Kidney (tissue), 14 donors: ENCODE measurements around the gene RPL28. TPM values are rescaled to one million over a fixed set of nuclear protein-coding genes. Genes with fewer than 3 reads are reported as not detected.
"Not testable (repeated sequence)": the region's sequence is repeated elsewhere in the genome, so short reads cannot be mapped to it uniquely, and the experiment has no call there.

Experiments
- DNase-seq, 5 donors: peaks; one replicate each; pipeline ENCODE4 v3.0.0-alpha.2; 2013 to 2020
- FAIRE-seq: peaks from 2 replicates; lab custom pipeline; 2012; peaks lifted over from hg19 to GRCh38; lab: Jason Lieb, UNC
- H3K27ac ChIP-seq, 2 donors: one replicate each; pipeline ENCODE4 v1.7.0; 2013; ENCODE audit warnings: low read depth in 2 of 2, low read length in 2 of 2, inconsistent platforms in 1 of 2
- H3K27me3 ChIP-seq: one replicate; pipeline ENCODE4 v1.7.1; 2013; ENCODE audit warnings: low read length, inconsistent platforms; ENCODE audit not compliant: control insufficient read depth, insufficient read depth
- H3K36me3 ChIP-seq, 3 donors: one replicate each; pipeline versions ENCODE4 v1.7.0 to v1.7.1; 2013; ENCODE audit warnings: low read length in 3 of 3, control low read depth in 1 of 3, inconsistent platforms in 1 of 3; ENCODE audit not compliant: insufficient read depth in 3 of 3, control insufficient read depth in 2 of 3
- H3K4me1 ChIP-seq, 3 donors: one replicate each; pipeline versions ENCODE4 v1.7.0 to v1.7.1; 2013; ENCODE audit warnings: low read length in 3 of 3, inconsistent platforms in 1 of 3, low read depth in 1 of 3; ENCODE audit not compliant: control insufficient read depth in 2 of 3, insufficient read depth in 2 of 3
- H3K4me3 ChIP-seq, 3 donors: one replicate each; pipeline versions ENCODE4 v1.7.0 to v1.8.1; 2013; ENCODE audit warnings: low read length in 3 of 3, control low read depth in 1 of 3, inconsistent platforms in 1 of 3
- H3K9ac ChIP-seq, 3 donors: one replicate each; pipeline versions ENCODE4 v1.7.0 to v1.7.1; 2013; ENCODE audit warnings: low read length in 3 of 3, control low read depth in 1 of 3, inconsistent platforms in 1 of 3
- H3K9me3 ChIP-seq, 3 donors: one replicate each; pipeline versions ENCODE4 v1.7.0 to v1.7.1; 2013; ENCODE audit warnings: low read length in 3 of 3, control low read depth in 1 of 3, inconsistent platforms in 1 of 3; ENCODE audit not compliant: control insufficient read depth in 2 of 3, insufficient read depth in 1 of 3
- intact Hi-C: fragments of 100-400 bp; cut with DNase I; formaldehyde crosslinking; loops from one replicate; pipeline ENCODE4 v1.11.1; 2022
- polyA plus RNA-seq: library from polyadenylated mRNA; stranded (reverse); fragments of 350-450 nt; fragmentation: Illumina TruSeq; extraction: RNeasy Lipid Tissue Mini Kit (QIAGEN cat#74804); gene quantifications from one replicate; pipeline ENCODE4 v1.2.3, GENCODE V29; 2014; ENCODE audit warnings: low read depth, low replicate concordance; ENCODE audit not compliant: insufficient read depth
- total RNA-seq: library from RNA; stranded (reverse); fragmentation: NEBNext Ultra II Directional; extraction: Animal tissue kit (Norgen Biotek cat#: 25700); gene quantifications from one replicate; pipeline ENCODE4 v1.2.1, GENCODE V29; 2021
- TF ChIP-seq, protein P1 (sequence below): IDR thresholded peaks from 3 replicates; pipeline ENCODE4 v1.5.1; 2012; ENCODE audit warnings: mild to moderate bottlenecking, moderate library complexity, borderline replicate concordance; ENCODE audit not compliant: insufficient read depth; ENCODE audit errors: extremely low read depth
- donor health status: control.
- donor health status: control.
- donor health status: control.
- donor health status: control.
- donor health status: control.
- donor health status: DM: yes; HTN: yes; CAD: no.
- donor health status: Normal renal cell carcinoma (clear cell type).

Gene RPL28
- total and polyA plus RNA-seq, 2 donors from 2014 or later = 1,259 to 1,453 TPM

DNA sequence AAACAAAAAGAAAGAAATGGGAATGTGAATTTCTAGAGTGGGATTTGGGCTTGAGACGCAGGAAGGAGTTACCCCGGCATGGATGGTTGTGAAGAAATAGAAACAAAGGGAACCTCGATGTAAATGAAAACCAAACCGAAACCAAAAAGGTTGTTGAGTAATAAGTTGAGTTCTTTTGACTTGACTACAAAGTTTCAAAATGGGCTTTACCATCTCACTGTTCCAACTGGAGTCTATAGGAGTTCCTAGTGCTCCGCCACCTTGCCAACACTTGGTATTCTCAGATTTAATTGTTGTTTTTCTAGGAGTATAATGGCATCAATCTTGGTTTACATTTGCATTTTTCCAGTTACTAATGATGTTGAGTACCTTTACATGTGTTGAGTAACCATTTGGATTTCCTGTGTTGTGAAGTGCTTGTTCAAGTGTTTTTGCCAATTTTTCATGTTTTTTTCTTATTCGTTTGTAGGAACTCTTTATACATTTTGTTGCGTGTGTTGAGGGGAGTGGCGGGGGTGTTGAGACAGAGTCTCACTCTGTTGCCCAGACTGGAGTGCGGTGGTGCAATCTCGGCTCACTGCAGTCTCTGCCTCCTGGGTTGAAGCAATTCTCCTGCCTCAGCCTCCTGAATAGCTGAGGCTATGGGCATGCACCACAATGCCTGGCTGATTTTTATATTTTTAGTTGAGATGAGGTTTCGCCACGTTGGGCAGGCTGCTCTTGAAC lies 12.6 kb downstream of the RPL28 start:
- Histone ChIP-seq H3K4me1 (no peaks in the 10 kb centered on the region), H3K36me3 (peaks cover 0 to 14% (median 10%) of the 10 kb centered on the region in 3 donors), H3K9ac (no peak overlapping the region), H3K9me3 (no peaks in the 10 kb centered on the region), H3K4me3 (no peak overlapping the region), H3K27me3 (no peaks in the 10 kb centered on the region), H3K27ac (no peak overlapping the region)
- no peak for DNase-seq
- FAIRE-seq = no peak
- intact Hi-C loops = no loop called here
- TF ChIP-seq, protein P1, sequence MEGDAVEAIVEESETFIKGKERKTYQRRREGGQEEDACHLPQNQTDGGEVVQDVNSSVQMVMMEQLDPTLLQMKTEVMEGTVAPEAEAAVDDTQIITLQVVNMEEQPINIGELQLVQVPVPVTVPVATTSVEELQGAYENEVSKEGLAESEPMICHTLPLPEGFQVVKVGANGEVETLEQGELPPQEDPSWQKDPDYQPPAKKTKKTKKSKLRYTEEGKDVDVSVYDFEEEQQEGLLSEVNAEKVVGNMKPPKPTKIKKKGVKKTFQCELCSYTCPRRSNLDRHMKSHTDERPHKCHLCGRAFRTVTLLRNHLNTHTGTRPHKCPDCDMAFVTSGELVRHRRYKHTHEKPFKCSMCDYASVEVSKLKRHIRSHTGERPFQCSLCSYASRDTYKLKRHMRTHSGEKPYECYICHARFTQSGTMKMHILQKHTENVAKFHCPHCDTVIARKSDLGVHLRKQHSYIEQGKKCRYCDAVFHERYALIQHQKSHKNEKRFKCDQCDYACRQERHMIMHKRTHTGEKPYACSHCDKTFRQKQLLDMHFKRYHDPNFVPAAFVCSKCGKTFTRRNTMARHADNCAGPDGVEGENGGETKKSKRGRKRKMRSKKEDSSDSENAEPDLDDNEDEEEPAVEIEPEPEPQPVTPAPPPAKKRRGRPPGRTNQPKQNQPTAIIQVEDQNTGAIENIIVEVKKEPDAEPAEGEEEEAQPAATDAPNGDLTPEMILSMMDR = no peak

DNA sequence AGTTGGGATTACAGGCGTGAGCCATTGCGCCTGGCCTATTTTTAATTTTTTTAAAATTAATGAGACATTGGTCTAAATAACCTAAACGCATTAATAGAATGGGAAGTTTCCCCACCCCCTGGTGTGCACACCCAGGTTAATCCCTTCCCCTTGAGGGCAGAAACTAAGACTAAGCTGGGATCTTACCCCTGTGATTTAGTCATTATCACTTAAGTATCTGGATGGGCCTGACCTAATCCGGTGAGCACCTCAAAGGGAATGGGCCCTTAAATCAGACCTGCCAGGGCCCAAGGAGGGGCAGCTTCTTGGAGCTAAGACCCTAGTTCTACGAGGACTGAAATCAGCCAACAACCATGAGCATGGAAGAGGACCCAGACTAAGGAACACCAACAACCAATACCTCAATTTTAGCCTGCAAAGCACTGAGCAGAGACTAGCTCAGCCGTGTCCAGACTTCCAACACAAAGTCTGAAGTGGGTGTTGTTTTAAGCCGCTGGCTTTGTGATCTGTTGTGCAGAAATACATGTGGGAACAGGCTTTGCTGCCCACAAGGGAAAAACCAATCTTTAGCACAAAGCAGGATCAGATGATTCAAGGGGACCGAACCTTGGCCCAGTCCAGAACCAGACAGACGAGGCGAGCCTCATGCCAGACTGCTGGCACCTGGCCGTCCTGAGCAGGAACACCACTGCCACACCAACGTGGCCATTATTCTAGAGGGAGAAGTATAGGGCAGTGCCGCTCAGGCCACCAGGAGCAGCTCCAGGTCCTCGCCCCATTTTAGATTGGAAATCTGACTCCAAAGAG lies 14.8 kb downstream of the RPL28 start:
- no peaks in the 10 kb centered on the region for H3K27me3 ChIP-seq
- H3K36me3 ChIP-seq = peaks cover 0 to 16% (median 11%) of the 10 kb centered on the region in 3 donors
- no peak overlapping the region for H3K9ac ChIP-seq
- FAIRE-seq (no peak), DNase-seq (no peak)
- no peak overlapping the region for H3K4me3 ChIP-seq
- no peaks in the 10 kb centered on the region for H3K9me3 ChIP-seq
- intact Hi-C loops = no loop called here
- no peaks in the 10 kb centered on the region for H3K4me1 ChIP-seq
- no peak overlapping the region for H3K27ac ChIP-seq
- TF ChIP-seq, protein P1 = no peak

DNA sequence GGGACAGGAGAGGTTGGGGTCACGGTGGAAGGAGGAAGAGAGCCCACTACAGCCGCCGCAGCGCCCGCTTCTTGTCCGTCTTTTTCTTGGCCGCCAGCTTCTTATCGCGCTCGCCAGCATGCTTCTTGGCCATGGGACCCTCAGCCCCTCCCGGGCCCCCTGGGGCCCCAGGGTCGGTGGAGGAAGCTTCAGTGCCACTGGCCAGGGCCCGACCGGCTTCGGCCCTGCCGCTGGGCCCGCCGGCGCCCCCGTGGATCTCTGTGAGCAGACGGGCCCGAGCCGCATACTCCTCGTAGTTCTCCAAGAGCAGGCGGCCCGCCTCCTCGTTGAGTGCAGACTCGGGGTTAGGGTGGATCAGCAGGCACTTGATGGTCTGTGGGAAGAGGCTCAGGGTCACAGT lies 15.7 kb downstream of the RPL28 start:
- FAIRE-seq, intact Hi-C loops: not testable (repeated sequence)
- H3K36me3 ChIP-seq = peaks cover 0 to 16% (median 12%) of the 10 kb centered on the region in 3 donors

DNA sequence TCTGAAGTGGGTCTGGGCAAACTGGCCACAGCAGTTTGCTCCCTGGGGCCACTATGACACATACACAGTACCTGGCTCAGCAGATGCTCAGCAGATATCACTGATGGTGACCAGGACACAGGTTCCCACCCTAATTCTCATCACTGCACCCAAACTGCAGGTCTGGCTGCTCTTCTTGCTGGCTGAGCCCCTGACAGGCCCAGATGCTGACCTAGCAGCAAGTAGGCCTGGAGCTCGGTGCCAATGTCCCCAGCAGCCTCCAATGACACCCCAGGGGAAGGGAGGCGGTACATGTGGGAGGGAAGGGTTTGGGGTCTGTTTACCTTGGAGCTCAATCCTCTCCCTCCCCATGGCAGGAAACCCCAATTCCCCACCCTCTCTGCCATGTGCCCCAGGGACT lies 16.8 kb downstream of the RPL28 start:
- H3K4me1 ChIP-seq = peaks cover 0 to 6% (median 6%) of the 10 kb centered on the region in 3 donors
- no peaks in the 10 kb centered on the region for H3K9me3 ChIP-seq
- TF ChIP-seq, protein P1 = no peak
- H3K27me3 ChIP-seq = no peaks in the 10 kb centered on the region
- intact Hi-C loops = no loop called here
- H3K4me3 ChIP-seq = no peak overlapping the region
- H3K27ac ChIP-seq = no peak overlapping the region
- H3K36me3 ChIP-seq = peaks cover 0 to 16% (median 12%) of the 10 kb centered on the region in 3 donors
- FAIRE-seq (no peak), DNase-seq (no peak)
- no peak overlapping the region for H3K9ac ChIP-seq

More for the DNA sequence above, 15.7 kb downstream of the RPL28 start:
- H3K9me3 ChIP-seq, DNase-seq, H3K27ac ChIP-seq, H3K4me3 ChIP-seq, H3K27me3 ChIP-seq, H3K4me1 ChIP-seq, H3K9ac ChIP-seq: not testable (repeated sequence)
